22Rv1 (cell line): ENCODE data around the gene EXOC3L1.

Experiments used
- H3K27ac ChIP-seq: fragments of 450-650 bp; 2 replicates; pipeline ENCODE4 v1.5.1; 2017
- CTCF ChIP-seq: fragments of 450-650 bp; IDR thresholded peaks from 2 replicates; pipeline ENCODE4 v1.5.1; 2017; ENCODE audit warnings: mild to moderate bottlenecking
- ZFX ChIP-seq: fragments of 450-650 bp; IDR thresholded peaks from 2 replicates; pipeline ENCODE4 v1.6.1; 2017; ENCODE audit warnings: antibody characterized with exemption, borderline replicate concordance

Gene EXOC3L1

DNA sequence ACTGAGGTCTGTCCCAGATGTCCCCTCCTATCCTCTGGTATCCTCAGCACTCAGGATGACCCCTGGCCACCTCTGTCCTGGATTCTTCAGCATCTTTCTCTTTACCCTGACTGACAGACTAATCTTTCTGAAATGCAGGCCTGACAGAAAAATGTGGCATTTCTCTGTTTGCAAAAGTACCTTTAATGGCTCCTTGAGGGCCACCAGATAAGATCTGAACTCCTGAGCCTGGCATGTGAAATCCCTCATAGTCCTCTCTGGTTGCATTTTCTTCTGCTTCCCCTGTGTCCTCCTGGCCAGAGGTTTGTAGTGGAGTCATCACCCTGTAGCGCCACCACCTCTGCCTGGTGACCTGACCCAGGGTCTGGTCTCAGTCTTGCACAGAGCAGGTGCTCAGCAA lies 6.9 kb upstream of the EXOC3L1 start:
- TF ChIP-seq CTCF (no peak), ZFX (no peak)
- peak overlapping the region; percentile 92; the same call in 1 of the 2 replicates for H3K27ac ChIP-seq

- no peak for TF ChIP-seq CTCF
- no peak for TF ChIP-seq ZFX
- no peak overlapping the region for H3K27ac ChIP-seq
These were observed 5.7 kb upstream of the EXOC3L1 start for GRCh38 chr16:67195676-67196075.

DNA sequence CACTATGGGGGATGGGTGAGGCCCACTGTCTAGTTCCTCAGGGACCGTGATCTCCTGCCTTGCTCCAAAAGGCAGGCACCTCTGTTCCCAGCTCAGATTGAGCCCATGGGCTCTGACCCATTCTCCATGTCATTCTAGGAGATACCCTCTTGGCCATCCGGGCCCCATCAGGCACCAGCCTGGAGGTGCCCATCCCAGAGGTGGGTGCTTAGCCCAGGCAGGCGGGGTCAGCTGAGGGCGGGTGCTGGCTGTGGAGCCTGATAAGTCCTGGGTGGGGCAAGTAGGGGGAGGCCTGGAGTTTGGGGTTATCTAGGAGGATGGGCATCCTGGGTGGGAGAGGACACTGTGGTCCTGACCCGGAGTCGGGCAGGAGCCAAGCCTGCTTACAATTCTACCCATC lies 4.3 kb upstream of the EXOC3L1 start:
- H3K27ac ChIP-seq = no peak overlapping the region
- no peak for TF ChIP-seq CTCF
- no peak for TF ChIP-seq ZFX

GRCh38 chr16:67193536-67193935 lies 3.6 kb upstream of the EXOC3L1 start:
- H3K27ac ChIP-seq = peak overlapping the region; percentile 73
- TF ChIP-seq CTCF (no peak), ZFX (no peak)

GRCh38 chr16:67192781-67193361 lies 2.9 kb upstream of the EXOC3L1 start:
- peak overlapping the region; percentile 73 for H3K27ac ChIP-seq
- TF ChIP-seq CTCF (no peak), ZFX (no peak)

DNA sequence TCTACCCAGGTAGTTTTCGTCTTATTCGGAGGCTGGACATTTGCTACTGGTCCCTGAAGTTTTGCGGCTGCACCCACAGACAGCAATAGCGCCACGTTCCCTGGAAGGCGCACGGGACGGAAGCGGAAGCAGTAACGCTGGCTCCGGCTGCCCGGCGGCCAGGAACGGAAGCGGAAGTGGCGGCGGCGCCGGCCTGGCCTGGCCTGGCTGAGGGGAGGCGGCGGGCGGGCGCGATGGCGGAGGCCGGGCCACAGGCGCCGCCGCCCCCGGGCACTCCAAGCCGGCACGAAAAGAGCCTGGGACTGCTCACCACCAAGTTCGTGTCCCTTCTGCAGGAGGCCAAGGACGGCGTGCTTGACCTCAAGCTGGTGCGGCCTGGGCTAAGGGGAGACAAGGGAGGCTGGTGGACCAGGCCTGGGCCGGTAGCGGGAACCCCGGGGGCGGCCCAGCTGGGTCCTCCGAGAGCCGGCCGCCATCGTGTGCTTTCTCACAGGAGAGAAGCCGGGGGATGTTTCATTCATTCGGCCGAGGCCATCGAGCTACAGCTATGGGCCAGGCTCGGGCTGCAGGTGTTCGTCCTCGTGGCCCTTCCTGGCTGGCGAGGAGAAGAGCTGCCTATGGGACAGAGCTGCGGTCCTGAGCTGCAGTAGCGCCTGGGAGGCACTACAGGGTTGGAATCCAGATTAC lies 2.2 kb upstream of the EXOC3L1 start, which contains the start of gene E2F4:
Gene E2F4 (plus strand): TSS at position 161 of the 687 bp plus-strand sequence. CDS start 73 bp downstream, at position 234.
- TF ChIP-seq CTCF = no peak
- 0 out of 2 replicates have a peak, but pooled peaks have one; percentile 30 for TF ChIP-seq ZFX
- H3K27ac ChIP-seq = peak within 1 kb of the TSS; percentile 73

GRCh38 chr16:67191411-67191994 lies 1.6 kb upstream of the EXOC3L1 start:
- H3K27ac ChIP-seq = peak overlapping the region; percentile 73
- TF ChIP-seq CTCF (no peak), ZFX (no peak)
